Measurements from ENCODE around the gene GNAI2. TPM values are rescaled to one million over a fixed set of nuclear protein-coding genes. Genes with fewer than 3 reads are reported as not detected.

The GNAI2 gene
- total and polyA plus RNA-seq, 8 donors: 259 to 381 (median 269) TPM

GRCh38 chr3:50274371-50275104, 38.5 kb downstream of the GNAI2 start:
- DNase-seq (peak in 1 of 4 donors; percentile 87), ATAC-seq (peak; percentile 35)

DNA sequence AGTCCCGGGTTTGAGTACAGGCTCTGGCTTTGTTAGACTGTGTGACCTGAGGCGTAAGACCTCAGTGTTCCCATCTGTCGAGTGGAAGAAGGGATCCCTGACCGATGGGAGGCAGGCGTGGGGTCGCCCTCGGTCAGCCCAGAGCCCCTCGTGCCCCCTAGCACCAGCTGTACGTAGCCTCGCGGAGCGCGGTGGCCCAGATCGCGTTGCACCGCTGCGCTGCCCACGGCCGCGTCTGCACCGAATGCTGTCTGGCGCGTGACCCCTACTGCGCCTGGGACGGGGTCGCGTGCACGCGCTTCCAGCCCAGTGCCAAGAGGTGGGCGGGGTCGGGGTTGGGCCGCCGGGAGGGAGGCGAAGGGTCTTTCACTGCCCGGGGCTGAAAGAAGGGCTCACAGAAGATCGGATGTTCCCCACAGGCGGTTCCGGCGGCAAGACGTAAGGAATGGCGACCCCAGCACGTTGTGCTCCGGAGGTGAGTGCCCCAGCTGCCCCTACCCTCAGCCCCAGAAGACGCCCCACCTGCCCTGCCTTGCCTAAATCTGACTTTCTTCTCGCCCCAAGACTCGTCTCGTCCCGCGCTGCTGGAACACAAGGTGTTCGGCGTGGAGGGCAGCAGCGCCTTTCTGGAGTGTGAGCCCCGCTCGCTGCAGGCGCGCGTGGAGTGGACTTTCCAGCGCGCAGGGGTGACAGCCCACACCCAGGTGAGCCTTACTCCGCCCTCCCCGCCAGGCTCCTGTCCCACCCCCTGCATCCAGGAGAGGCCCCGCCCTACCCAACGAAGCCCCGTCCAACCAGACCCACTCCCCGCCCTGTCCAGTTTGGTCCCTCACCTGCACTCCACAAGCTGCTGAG, 39.4 kb downstream of the GNAI2 start:
- Histone ChIP-seq H3K9me3 (no peaks in the 10 kb centered on the region), H3K27ac (no peak overlapping the region), H3K4me3 (no peak overlapping the region), H3K36me3 (peaks cover 0 to 10% of the 10 kb centered on the region in 2 donors), H3K27me3 (peaks cover 0 to 50% of the 10 kb centered on the region in 2 donors), H3K4me1 (peaks cover 11 to 26% of the 10 kb centered on the region in 2 donors)
- TF ChIP-seq, protein P1, sequence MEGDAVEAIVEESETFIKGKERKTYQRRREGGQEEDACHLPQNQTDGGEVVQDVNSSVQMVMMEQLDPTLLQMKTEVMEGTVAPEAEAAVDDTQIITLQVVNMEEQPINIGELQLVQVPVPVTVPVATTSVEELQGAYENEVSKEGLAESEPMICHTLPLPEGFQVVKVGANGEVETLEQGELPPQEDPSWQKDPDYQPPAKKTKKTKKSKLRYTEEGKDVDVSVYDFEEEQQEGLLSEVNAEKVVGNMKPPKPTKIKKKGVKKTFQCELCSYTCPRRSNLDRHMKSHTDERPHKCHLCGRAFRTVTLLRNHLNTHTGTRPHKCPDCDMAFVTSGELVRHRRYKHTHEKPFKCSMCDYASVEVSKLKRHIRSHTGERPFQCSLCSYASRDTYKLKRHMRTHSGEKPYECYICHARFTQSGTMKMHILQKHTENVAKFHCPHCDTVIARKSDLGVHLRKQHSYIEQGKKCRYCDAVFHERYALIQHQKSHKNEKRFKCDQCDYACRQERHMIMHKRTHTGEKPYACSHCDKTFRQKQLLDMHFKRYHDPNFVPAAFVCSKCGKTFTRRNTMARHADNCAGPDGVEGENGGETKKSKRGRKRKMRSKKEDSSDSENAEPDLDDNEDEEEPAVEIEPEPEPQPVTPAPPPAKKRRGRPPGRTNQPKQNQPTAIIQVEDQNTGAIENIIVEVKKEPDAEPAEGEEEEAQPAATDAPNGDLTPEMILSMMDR (IDR thresholded peaks at IDR 0.05): no peak
- no peak for ATAC-seq
- intact Hi-C loops (cut with DNase I): no loop called here
- peak in 1 of 4 donors; percentile 78 for DNase-seq

More at GRCh38 chr3:50274371-50275104, 38.5 kb downstream of the GNAI2 start:
- Histone ChIP-seq H3K4me3 (no peak overlapping the region), H3K9me3 (no peaks in the 10 kb centered on the region), H3K27ac (no peak overlapping the region), H3K27me3 (peaks cover 0 to 50% of the 10 kb centered on the region in 2 donors), H3K4me1 (peaks cover 11 to 26% of the 10 kb centered on the region in 2 donors), H3K36me3 (peaks cover 0 to 10% of the 10 kb centered on the region in 2 donors)
- intact Hi-C loops (cut with DNase I): loop anchor here in 1 of 2 donors (5.0 kb wide), 2 partner anchors 47 to 82 kb away; partner anchors contain the start of gene GNAT1
- TF ChIP-seq, protein P1 (IDR thresholded peaks at IDR 0.05): peak; percentile 50 to 81

- Histone ChIP-seq H3K36me3 (peaks cover 0 to 10% of the 10 kb centered on the region in 2 donors), H3K27me3 (peaks cover 0 to 50% of the 10 kb centered on the region in 2 donors), H3K4me3 (no peak overlapping the region), H3K9me3 (no peaks in the 10 kb centered on the region), H3K27ac (no peak overlapping the region), H3K4me1 (peaks cover 11 to 26% of the 10 kb centered on the region in 2 donors)
- intact Hi-C loops (cut with DNase I): no loop called here
- TF ChIP-seq, protein P1 (IDR thresholded peaks at IDR 0.05): no peak
- peak in 1 of 4 donors; percentile 75 for DNase-seq
- ATAC-seq: no peak
Measured at GRCh38 chr3:50275996-50276761, 40.2 kb downstream of the GNAI2 start.

GRCh38 chr3:50276762-50277101, 40.7 kb downstream of the GNAI2 start:
- peaks cover 11 to 26% of the 10 kb centered on the region in 2 donors for H3K4me1 ChIP-seq
- H3K4me3 ChIP-seq: no peak overlapping the region
- ATAC-seq (no peak), DNase-seq (peak in 1 of 4 donors; percentile 69)
- TF ChIP-seq, protein P1 (IDR thresholded peaks at IDR 0.05): no peak
- no peak overlapping the region for H3K27ac ChIP-seq
- H3K27me3 ChIP-seq: peaks cover 0 to 50% of the 10 kb centered on the region in 2 donors
- intact Hi-C loops (cut with DNase I): no loop called here
- no peaks in the 10 kb centered on the region for H3K9me3 ChIP-seq
- peaks cover 0 to 10% of the 10 kb centered on the region in 2 donors for H3K36me3 ChIP-seq
